GM21723 (cell line): ENCODE results near the gene UPK2.

Experiments used
- ATAC-seq: cut with Tn5 transposase; IDR thresholded peaks from one replicate; pipeline ENCODE4 v1.9.1; 2021; ENCODE audit warnings: mild to moderate bottlenecking, moderate library complexity; ENCODE audit not compliant: unreplicated experiment

UPK2 gene

GRCh38 chr11:118956094-118956846 lies at the start of gene UPK2:
UPK2 (plus strand) TSS chr11:118956298; CDS start chr11:118956351, 53 bp downstream.
- peak; percentile 83 for ATAC-seq

- ATAC-seq, result peak; percentile 82
These were observed 48.8 kb upstream of the UPK2 start for GRCh38 chr11:118907051-118908042.

GRCh38 chr11:118908264-118908663 lies 47.8 kb upstream of the UPK2 start:
- no peak for ATAC-seq

- no peak for ATAC-seq
These were observed 47.0 kb upstream of the UPK2 start for GRCh38 chr11:118908901-118909618.

GRCh38 chr11:118909619-118910308 lies 46.3 kb upstream of the UPK2 start:
- ATAC-seq, result no peak

GRCh38 chr11:118910309-118911112 lies 45.6 kb upstream of the UPK2 start:
- ATAC-seq, result no peak

- ATAC-seq, result no peak
These were observed 44.8 kb upstream of the UPK2 start for GRCh38 chr11:118911113-118911879.

- ATAC-seq, result no peak
These were observed 44.0 kb upstream of the UPK2 start for GRCh38 chr11:118911880-118912741.

GRCh38 chr11:118912742-118913410 lies 43.2 kb upstream of the UPK2 start:
- no peak for ATAC-seq

- no peak for ATAC-seq
These were observed 42.5 kb upstream of the UPK2 start for GRCh38 chr11:118913411-118914125.

- ATAC-seq, result no peak
These were observed 41.8 kb upstream of the UPK2 start for GRCh38 chr11:118914178-118914918.

- ATAC-seq, result no peak
These were observed 41.1 kb upstream of the UPK2 start for GRCh38 chr11:118914987-118915386.

GRCh38 chr11:118915396-118915795 lies 40.7 kb upstream of the UPK2 start:
- ATAC-seq, result no peak

GRCh38 chr11:118915941-118916841 lies 39.9 kb upstream of the UPK2 start:
- ATAC-seq, result no peak

- ATAC-seq, result no peak
These were observed 39.2 kb upstream of the UPK2 start for GRCh38 chr11:118916842-118917388.
